CD4-positive, alpha-beta memory T cell (primary cell): ENCODE results near the gene DQX1. TPM values are rescaled to one million over a fixed set of nuclear protein-coding genes. Genes with fewer than 3 reads are reported as not detected.

ENCODE experiments used
- CTCF ChIA-PET: fragments of 350-600 bp; sonication (Branson Sonifier 250); formaldehyde crosslinking; loops from one replicate; lab custom pipeline; 2021; ENCODE audit warnings: inconsistent platforms; ENCODE audit not compliant: partially characterized antibody; lab: Charles Lee
- POLR2A ChIA-PET: fragments of 350-600 bp; sonication (Branson Sonifier 250); formaldehyde crosslinking; loops from one replicate; lab custom pipeline; 2021; ENCODE audit not compliant: partially characterized antibody; lab: Charles Lee
- DNase-seq, 5 donors: peaks; one replicate each; pipeline versions ENCODE4 v3.0.0 to v3.0.0-alpha.2; 2020 to 2022; ENCODE audit warnings: mixed read lengths in 1 of 5
- H3K27ac ChIP-seq: one replicate; pipeline ENCODE4 v1.7.0; 2013; ENCODE audit warnings: low read depth, low read length
- H3K27me3 ChIP-seq: 2 replicates; pipeline ENCODE4 v1.7.0; 2013; ENCODE audit warnings: mild to moderate bottlenecking, low read length, moderate library complexity; ENCODE audit not compliant: insufficient read depth
- H3K36me3 ChIP-seq: 2 replicates; pipeline ENCODE4 v1.7.0; 2013; ENCODE audit warnings: mild to moderate bottlenecking, low read length, moderate library complexity; ENCODE audit not compliant: insufficient read depth
- H3K4me1 ChIP-seq: 2 replicates; pipeline ENCODE4 v1.7.0; 2013; ENCODE audit warnings: mild to moderate bottlenecking, low read length, moderate library complexity; ENCODE audit not compliant: insufficient read depth
- H3K4me3 ChIP-seq, 2 donors: one replicate each; pipeline ENCODE4 v1.7.0; 2013; ENCODE audit warnings: low read length in 2 of 2, mild to moderate bottlenecking in 1 of 2
- H3K9me3 ChIP-seq, 2 donors: one replicate each; pipeline ENCODE4 v1.7.0; 2013; ENCODE audit warnings: low read length in 2 of 2, control low read depth in 1 of 2; ENCODE audit not compliant: control insufficient read depth in 1 of 2
- H3K27ac Mint-ChIP-seq, 7 donors: one replicate each; pipeline ENCODE4 v1.8.0; 2020 to 2021; ENCODE audit warnings: mixed read lengths in 7 of 7, mild to moderate bottlenecking in 6 of 7, inconsistent platforms in 3 of 7, moderate library complexity in 3 of 7
- H3K27me3 Mint-ChIP-seq, 2 donors: one replicate each; pipeline ENCODE4 v1.8.0; 2020 to 2021; ENCODE audit warnings: mixed read lengths in 2 of 2
- H3K36me3 Mint-ChIP-seq, 2 donors: one replicate each; pipeline ENCODE4 v1.8.0; 2020 to 2021; ENCODE audit warnings: mixed read lengths in 2 of 2, inconsistent platforms in 1 of 2, mild to moderate bottlenecking in 1 of 2
- H3K4me1 Mint-ChIP-seq, 4 donors: one replicate each; pipeline ENCODE4 v1.8.0; 2020 to 2021; ENCODE audit warnings: mixed read lengths in 4 of 4, mild to moderate bottlenecking in 1 of 4
- H3K4me3 Mint-ChIP-seq, 8 donors: one replicate each; pipeline ENCODE4 v1.8.0; 2020 to 2021; ENCODE audit warnings: mixed read lengths in 8 of 8, mild to moderate bottlenecking in 7 of 8, moderate library complexity in 6 of 8, inconsistent platforms in 3 of 8
- H3K9me3 Mint-ChIP-seq, 8 donors: one replicate each; pipeline ENCODE4 v1.8.0; 2020 to 2021; ENCODE audit warnings: mixed read lengths in 8 of 8, mild to moderate bottlenecking in 5 of 8, inconsistent platforms in 3 of 8, moderate library complexity in 1 of 8
- intact Hi-C: fragments of 100-400 bp; cut with micrococcal nuclease; formaldehyde crosslinking; loops from one replicate; pipeline ENCODE4 v1.15.1; 2023
- polyA plus RNA-seq, 2 donors: library from polyadenylated mRNA; unstranded; fragments of 300-500 nt; fragmentation: Illumina TruSeq; gene quantifications; one replicate each; pipeline ENCODE4 v1.2.3, GENCODE V29; 2021
- total RNA-seq, 2 experiments: library from RNA; stranded (reverse); gene quantifications; one replicate each; pipeline ENCODE4 v1.2.3, GENCODE V29; 2021

The DQX1 gene
- total and polyA plus RNA-seq, 4 experiments from 2014 or later = 0.35 to 0.44 TPM; not detected in 2

DNA sequence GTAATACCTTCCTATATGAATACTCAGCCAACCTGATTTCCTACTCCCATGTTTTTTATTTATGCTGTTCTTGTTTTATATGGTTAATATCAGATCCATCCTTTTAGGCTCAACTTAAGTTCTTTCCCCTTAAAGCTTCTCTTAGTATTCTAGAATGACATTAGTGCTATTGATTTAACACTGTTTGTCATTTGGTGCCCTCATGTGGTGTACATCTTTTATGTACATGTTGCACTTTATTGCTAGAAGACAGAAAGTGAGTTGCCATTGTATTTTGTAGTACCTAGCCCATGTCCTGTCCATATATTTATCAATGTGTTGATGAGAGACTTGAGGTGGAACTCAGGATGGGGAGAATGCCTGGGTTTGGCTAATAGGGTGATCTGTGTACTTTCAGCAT lies 6.2 kb upstream of the DQX1 start:
- peaks cover 19 to 44% (median 34%) of the 10 kb centered on the region in 4 donors for H3K4me1 Mint-ChIP-seq
- H3K27ac ChIP-seq = no peak overlapping the region
- peaks cover 0 to under 1% of the 10 kb centered on the region in 2 donors for H3K27me3 Mint-ChIP-seq
- no peaks in the 10 kb centered on the region for H3K27me3 ChIP-seq
- H3K27ac Mint-ChIP-seq = peak overlapping the region in 6 of 7 donors; percentile 3 to 93 (median 30)
- intact Hi-C loops = loop anchor here (1.0 to 5.0 kb wide), 2 partner anchors 49 to 265 kb away; partner anchors contain the start of gene TTC31
- H3K36me3 Mint-ChIP-seq = peaks cover 19 to 35% of the 10 kb centered on the region in 2 donors
- DNase-seq = peak in 4 of 5 donors; percentile 39 to 56 (median 46)
- peak overlapping the region; percentile 13 to 78 (median 56) for H3K4me3 Mint-ChIP-seq
- ChIA-PET POLR2A (interaction anchor here (0.7 to 6.3 kb wide), 9 partner anchors 16 to 282 kb away, joined by 3 to 87 read pairs (median 8); partner anchors contain the start of genes C2orf81, CCDC142, INO80B and MRPL53), CTCF (interaction anchor here (0.8 to 6.4 kb wide), 22 partner anchors 22 to 709 kb away, joined by 3 to 63 read pairs (median 4); partner anchors contain the start of genes BOLA3, C2orf81, CCDC142 and MRPL53)
- H3K4me3 ChIP-seq = no peak overlapping the region
- peaks cover 31% of the 10 kb centered on the region for H3K4me1 ChIP-seq
- no peaks in the 10 kb centered on the region for H3K9me3 Mint-ChIP-seq
- no peaks in the 10 kb centered on the region for H3K9me3 ChIP-seq
- peaks cover 9% of the 10 kb centered on the region for H3K36me3 ChIP-seq

DNA sequence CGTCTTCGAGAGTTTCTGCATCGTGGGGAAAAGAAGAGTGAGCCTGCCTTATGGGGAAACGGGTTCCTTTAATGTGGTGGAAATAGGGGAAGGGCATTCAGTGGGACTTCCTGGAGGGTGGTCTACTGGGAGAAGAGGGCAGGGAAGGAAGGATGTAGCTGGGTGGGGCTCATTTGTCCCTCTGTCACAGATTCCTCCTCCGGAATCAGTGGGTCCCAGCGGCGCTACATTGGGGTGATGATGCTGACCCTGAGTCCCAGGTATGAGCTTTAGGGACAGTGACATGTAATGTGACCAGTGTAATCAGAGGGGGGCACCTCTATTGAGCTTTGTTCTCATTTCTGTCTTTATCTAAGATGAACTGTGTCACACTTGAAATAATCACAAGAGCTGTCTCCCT lies 5.6 kb upstream of the DQX1 start:
- CTCF ChIA-PET = interaction anchor here (0.8 to 6.4 kb wide), 22 partner anchors 21 to 709 kb away, joined by 3 to 63 read pairs (median 4); partner anchors contain the start of genes BOLA3, C2orf81, CCDC142 and MRPL53
- peaks cover 25 to 41% of the 10 kb centered on the region in 2 donors for H3K36me3 Mint-ChIP-seq
- H3K27me3 Mint-ChIP-seq = no peaks in the 10 kb centered on the region
- peaks cover 31% of the 10 kb centered on the region for H3K4me1 ChIP-seq
- intact Hi-C loops = loop anchor here (1.0 to 5.0 kb wide), 2 partner anchors 48 to 264 kb away; partner anchors contain the start of gene TTC31
- POLR2A ChIA-PET = interaction anchor here (0.7 to 6.3 kb wide), 10 partner anchors 15 to 140 kb away, joined by 3 to 87 read pairs (median 12); partner anchors contain the start of genes C2orf81, CCDC142, INO80B and MRPL53
- DNase-seq = no peak
- H3K27ac ChIP-seq = no peak overlapping the region
- no peaks in the 10 kb centered on the region for H3K9me3 ChIP-seq
- H3K27ac Mint-ChIP-seq = peak overlapping the region in 4 of 7 donors; percentile 77 to 95 (median 90)
- H3K4me3 Mint-ChIP-seq = peak overlapping the region; percentile 8 to 96 (median 58)
- H3K36me3 ChIP-seq = peaks cover 14% of the 10 kb centered on the region
- peaks cover 19 to 45% (median 35%) of the 10 kb centered on the region in 4 donors for H3K4me1 Mint-ChIP-seq
- no peak overlapping the region for H3K4me3 ChIP-seq
- H3K9me3 Mint-ChIP-seq = no peaks in the 10 kb centered on the region
- H3K27me3 ChIP-seq = no peaks in the 10 kb centered on the region

DNA sequence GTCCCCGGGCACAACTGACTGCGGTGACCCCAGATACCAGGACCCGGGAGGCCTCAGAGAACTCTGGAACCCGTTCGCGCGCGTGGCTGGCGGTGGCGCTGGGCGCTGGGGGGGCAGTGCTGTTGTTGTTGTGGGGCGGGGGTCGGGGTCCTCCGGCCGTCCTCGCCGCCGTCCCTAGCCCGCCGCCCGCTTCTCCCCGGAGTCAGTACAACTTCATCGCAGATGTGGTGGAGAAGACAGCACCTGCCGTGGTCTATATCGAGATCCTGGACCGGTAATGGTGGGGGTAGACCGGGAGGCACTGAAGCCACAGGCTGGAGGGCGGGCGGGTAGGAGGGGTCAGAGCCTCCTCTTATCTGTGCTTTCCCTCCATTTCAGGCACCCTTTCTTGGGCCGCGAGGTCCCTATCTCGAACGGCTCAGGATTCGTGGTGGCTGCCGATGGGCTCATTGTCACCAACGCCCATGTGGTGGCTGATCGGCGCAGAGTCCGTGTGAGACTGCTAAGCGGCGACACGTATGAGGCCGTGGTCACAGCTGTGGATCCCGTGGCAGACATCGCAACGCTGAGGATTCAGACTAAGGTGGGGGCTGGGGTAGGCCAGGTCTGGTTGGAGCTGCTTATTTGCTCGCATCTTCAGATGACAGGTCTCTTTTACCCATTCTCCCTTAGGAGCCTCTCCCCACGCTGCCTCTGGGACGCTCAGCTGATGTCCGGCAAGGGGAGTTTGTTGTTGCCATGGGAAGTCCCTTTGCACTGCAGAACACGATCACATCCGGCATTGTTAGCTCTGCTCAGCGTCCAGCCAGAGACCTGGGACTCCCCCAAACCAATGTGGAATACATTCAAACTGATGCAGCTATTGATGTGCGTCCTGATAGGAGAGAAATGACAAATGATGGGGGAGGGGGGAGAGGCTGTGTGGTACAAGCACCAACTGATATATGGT lies 4.5 kb upstream of the DQX1 start:
- peaks cover 35 to 49% of the 10 kb centered on the region in 2 donors for H3K36me3 Mint-ChIP-seq
- H3K9me3 ChIP-seq = no peaks in the 10 kb centered on the region
- intact Hi-C loops = loop anchor here (5.0 kb wide), 1 partner anchor 263 kb away; no protein-coding TSS in a partner anchor

DNA sequence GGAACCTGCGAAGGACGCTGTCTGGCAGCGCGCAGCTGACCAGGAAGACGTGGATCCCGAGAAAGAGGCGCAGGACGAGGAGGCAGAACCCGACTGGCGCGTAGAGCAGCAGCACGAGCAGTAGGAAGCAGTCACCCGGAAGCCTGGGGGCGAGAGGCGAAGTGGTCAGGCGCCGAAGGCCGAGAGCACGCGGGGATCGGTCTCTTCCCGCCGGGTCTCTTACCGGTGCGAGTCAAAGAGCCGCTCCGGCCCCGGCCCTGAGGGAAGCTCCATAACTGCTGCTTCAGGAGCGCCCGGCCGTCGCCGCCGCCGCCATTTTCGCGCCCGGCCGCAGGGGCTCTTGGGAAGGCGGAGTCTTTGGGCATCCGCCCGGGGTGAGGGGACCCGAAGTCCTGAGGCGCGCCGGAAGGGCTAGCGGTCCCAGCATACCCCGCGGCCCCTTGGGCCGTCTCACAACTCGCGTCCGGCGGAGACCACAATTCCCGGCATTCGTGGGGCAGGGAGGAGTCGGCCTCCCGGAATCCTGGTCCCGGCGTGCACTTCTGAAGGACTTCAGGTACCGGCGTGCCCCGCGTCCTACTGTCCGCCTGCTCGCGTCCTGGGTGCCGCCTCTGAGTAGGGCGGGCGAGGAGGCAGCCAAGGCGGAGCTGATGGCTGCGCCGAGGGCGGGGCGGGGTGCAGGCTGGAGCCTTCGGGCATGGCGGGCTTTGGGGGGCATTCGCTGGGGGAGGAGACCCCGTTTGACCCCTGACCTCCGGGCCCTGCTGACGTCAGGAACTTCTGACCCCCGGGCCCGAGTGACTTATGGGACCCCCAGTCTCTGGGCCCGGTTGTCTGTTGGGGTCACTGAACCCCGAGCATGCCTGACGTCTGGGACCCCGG lies 3.6 kb upstream of the DQX1 start, which contains the start of the genes AUP1 and HTRA2:
Gene AUP1 (minus strand): TSS at position 350 of the 882 bp plus-strand sequence. CDS start 77 bp downstream, at position 273.
Gene HTRA2 (plus strand): TSS at position 577 of the 882 bp plus-strand sequence. CDS start 74 bp downstream, at position 651.
- Histone ChIP-seq H3K36me3 (peaks cover 19% of the 10 kb centered on the region), H3K27ac (peak within 1 kb of the TSS; percentile 84), H3K27me3 (no peaks in the 10 kb centered on the region), H3K4me3 (peak within 1 kb of the TSS; percentile 89 to 100), H3K9me3 (no peaks in the 10 kb centered on the region), H3K4me1 (peaks cover 31% of the 10 kb centered on the region)
- H3K9me3 Mint-ChIP-seq = no peaks in the 10 kb centered on the region
- H3K36me3 Mint-ChIP-seq = peaks cover 35 to 49% of the 10 kb centered on the region in 2 donors
- CTCF ChIA-PET = interaction anchor here (0.8 to 6.4 kb wide), 6 partner anchors 16 to 138 kb away, joined by 3 to 63 read pairs (median 4); partner anchors contain the start of genes CCDC142, PCGF1 and TTC31
- POLR2A ChIA-PET = interaction anchor here (1.0 to 6.3 kb wide), 23 partner anchors 9 to 701 kb away, joined by 3 to 87 read pairs (median 9); partner anchors contain the start of genes C2orf81, CCDC142, INO80B and MOB1A
- peak within 1 kb of the TSS; percentile 87 to 97 (median 94) for H3K27ac Mint-ChIP-seq
- no peaks in the 10 kb centered on the region for H3K27me3 Mint-ChIP-seq
- intact Hi-C loops = loop anchor here (1.0 to 5.0 kb wide), 8 partner anchors 22 to 603 kb away; partner anchors contain the start of genes C2orf81, DGUOK, DOK1 and INO80B
- peaks cover 19 to 50% (median 40%) of the 10 kb centered on the region in 4 donors for H3K4me1 Mint-ChIP-seq
- peak within 1 kb of the TSS; percentile 92 to 96 (median 94) for H3K4me3 Mint-ChIP-seq
- peak; percentile 83 to 88 (median 86) for DNase-seq

More for the DNA sequence above, 4.5 kb upstream of the DQX1 start:
- peak overlapping the region; percentile 84 for H3K27ac ChIP-seq
- Mint-ChIP-seq H3K27me3 (no peaks in the 10 kb centered on the region), H3K4me1 (peaks cover 19 to 50% (median 40%) of the 10 kb centered on the region in 4 donors), H3K27ac (peak overlapping the region; percentile 82 to 97 (median 93)), H3K9me3 (no peaks in the 10 kb centered on the region), H3K4me3 (peak overlapping the region; percentile 92 to 96 (median 94))
- H3K4me3 ChIP-seq = peak overlapping the region; percentile 89 to 100
- H3K36me3 ChIP-seq = peaks cover 19% of the 10 kb centered on the region
- peaks cover 31% of the 10 kb centered on the region for H3K4me1 ChIP-seq
- peak; percentile 41 to 79 (median 45) for DNase-seq
- H3K27me3 ChIP-seq = no peaks in the 10 kb centered on the region
- CTCF ChIA-PET = interaction anchor here (0.8 to 6.4 kb wide), 12 partner anchors 15 to 285 kb away, joined by 3 to 63 read pairs (median 4); partner anchors contain the start of genes CCDC142, MRPL53, PCGF1 and TTC31
- POLR2A ChIA-PET = interaction anchor here (1.0 to 6.3 kb wide), 26 partner anchors 8 to 702 kb away, joined by 3 to 87 read pairs (median 8); partner anchors contain the start of genes C2orf81, CCDC142, INO80B and MOB1A

DNA sequence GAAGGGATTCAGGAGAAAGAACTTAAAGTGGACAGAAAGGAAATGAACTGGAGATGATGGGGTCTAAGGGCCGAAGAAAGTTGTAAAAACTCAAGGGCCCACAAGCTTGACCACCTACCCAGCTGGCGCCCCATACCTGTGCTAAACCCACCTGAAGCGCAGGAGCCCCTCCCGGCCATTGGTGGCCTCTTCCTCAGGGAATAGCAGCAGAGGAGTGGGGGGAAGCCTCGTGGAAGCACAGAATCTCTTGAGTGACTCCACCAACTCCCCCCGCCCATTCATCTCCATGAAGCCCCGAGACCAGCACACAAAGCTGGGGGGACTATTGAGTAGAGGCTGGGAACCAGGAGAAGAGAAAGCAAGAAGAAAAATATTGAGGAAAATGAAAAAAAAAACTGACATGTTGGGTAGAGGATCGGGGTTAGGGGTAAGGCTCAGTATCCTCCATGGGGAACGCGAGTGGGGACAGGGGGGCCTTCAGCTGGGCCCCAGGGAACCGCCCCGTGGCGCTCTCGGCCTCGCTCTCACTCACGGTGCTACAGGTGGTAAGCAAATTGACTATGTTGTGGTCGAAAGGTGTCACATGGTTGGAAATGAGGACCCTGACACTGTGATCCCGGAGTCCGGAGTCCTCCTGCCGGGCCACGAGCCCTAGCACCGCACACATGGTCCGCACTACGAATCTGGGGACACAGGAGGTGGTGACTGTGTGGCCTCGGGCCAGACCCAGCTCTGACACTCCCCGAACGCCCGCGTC lies 2.7 kb upstream of the DQX1 start:
- Mint-ChIP-seq H3K9me3 (no peaks in the 10 kb centered on the region), H3K27ac (peak overlapping the region; percentile 87 to 97 (median 94)), H3K36me3 (peaks cover 35 to 49% of the 10 kb centered on the region in 2 donors), H3K27me3 (no peaks in the 10 kb centered on the region), H3K4me3 (peak overlapping the region; percentile 92 to 96 (median 94)), H3K4me1 (peaks cover 19 to 50% (median 40%) of the 10 kb centered on the region in 4 donors)
- Histone ChIP-seq H3K4me1 (peaks cover 31% of the 10 kb centered on the region), H3K36me3 (peaks cover 19% of the 10 kb centered on the region), H3K27ac (peak overlapping the region; percentile 84), H3K4me3 (peak overlapping the region; percentile 89 to 100), H3K9me3 (no peaks in the 10 kb centered on the region), H3K27me3 (no peaks in the 10 kb centered on the region)
- DNase-seq = no peak
- ChIA-PET POLR2A (interaction anchor here (0.7 to 6.3 kb wide), 16 partner anchors 9 to 309 kb away, joined by 3 to 87 read pairs (median 12); partner anchors contain the start of genes C2orf81, CCDC142, INO80B and MRPL53), CTCF (interaction anchor here (3.5 to 6.4 kb wide), 2 partner anchors 25 to 46 kb away, joined by 17 to 63 read pairs; partner anchors contain the start of genes CCDC142 and TTC31)
- intact Hi-C loops = loop anchor here (1.0 to 2.0 kb wide), 7 partner anchors 21 to 602 kb away; partner anchors contain the start of genes C2orf81, DGUOK, DOK1 and INO80B
